MM.1S (cell line): Measurements from ENCODE around the gene OR4D2.
A peak's percentile ranks its signal among the peaks of the same experiment; 100 is the strongest.

Experiments used
- DNase-seq: peaks from one replicate; pipeline ENCODE4 v3.0.0-alpha.2; 2015
- H2AFZ ChIP-seq: fragments of 300-600 bp; sonication (generic); 2 replicates; pipeline ENCODE4 v1.6.0; 2016; ENCODE audit warnings: antibody characterized with exemption, low read length
- H3F3A ChIP-seq: fragments of 300-600 bp; sonication (generic); 2 replicates; pipeline ENCODE4 v1.6.1; 2016; ENCODE audit warnings: mild to moderate bottlenecking, antibody characterized with exemption, low read length, moderate library complexity, mixed read lengths; ENCODE audit not compliant: insufficient read depth
- H3K27ac ChIP-seq: fragments of 300-600 bp; sonication (generic); 2 replicates; pipeline ENCODE4 v1.5.1; 2016; ENCODE audit warnings: mild to moderate bottlenecking, low read length
- H3K27me3 ChIP-seq: fragments of 300-600 bp; sonication (generic); replicated peaks from 2 replicates; pipeline ENCODE4 v1.6.0; 2016; ENCODE audit warnings: low read length; ENCODE audit not compliant: insufficient read depth
- H3K36me3 ChIP-seq: fragments of 300-600 bp; sonication (generic); replicated peaks from 2 replicates; pipeline ENCODE4 v1.6.1; 2016; ENCODE audit warnings: mild to moderate bottlenecking, low read length, mixed read lengths; ENCODE audit not compliant: insufficient read depth
- H3K4me1 ChIP-seq: fragments of 300-600 bp; sonication (generic); 2 replicates; pipeline ENCODE4 v1.6.1; 2016; ENCODE audit warnings: low read length, mixed read lengths
- H3K4me2 ChIP-seq: fragments of 300-600 bp; sonication (generic); 2 replicates; pipeline ENCODE4 v1.6.0; 2016; ENCODE audit warnings: low read depth, low read length
- H3K4me3 ChIP-seq: fragments of 300-600 bp; sonication (generic); 2 replicates; pipeline ENCODE4 v1.5.1; 2016; ENCODE audit warnings: low read length, mixed read lengths
- H3K79me2 ChIP-seq: fragments of 300-600 bp; sonication (generic); 2 replicates; pipeline ENCODE4 v1.6.1; 2016; ENCODE audit warnings: mixed run types, low read length, mixed read lengths
- H3K9ac ChIP-seq: fragments of 300-600 bp; sonication (generic); 2 replicates; pipeline ENCODE4 v1.6.1; 2016; ENCODE audit warnings: low read length, mixed read lengths
- H3K9me2 ChIP-seq: fragments of 300-600 bp; sonication (generic); replicated peaks from 2 replicates; pipeline ENCODE4 v1.6.1; 2016; ENCODE audit warnings: mild to moderate bottlenecking, low read length, mixed read lengths; ENCODE audit not compliant: insufficient read depth
- H3K9me3 ChIP-seq: fragments of 300-600 bp; sonication (generic); replicated peaks from 2 replicates; pipeline ENCODE4 v1.6.1; 2016; ENCODE audit warnings: mild to moderate bottlenecking, low read length, mixed read lengths; ENCODE audit not compliant: insufficient read depth
- H4K20me1 ChIP-seq: fragments of 300-600 bp; sonication (generic); 2 replicates; pipeline ENCODE4 v1.6.1; 2016; ENCODE audit warnings: mild to moderate bottlenecking, low read length, moderate library complexity, mixed read lengths; ENCODE audit not compliant: insufficient read depth
- CTCF ChIP-seq: fragments of 300-600 bp; sonication (generic); IDR thresholded peaks from 2 replicates; pipeline ENCODE4 v1.5.1; 2016; ENCODE audit warnings: antibody characterized with exemption, low read length, mixed read lengths
- EZH2 ChIP-seq: fragments of 300-600 bp; sonication (generic); optimal IDR thresholded peaks from 2 replicates; pipeline ENCODE3; 2017; ENCODE audit warnings: low read depth, mild to moderate bottlenecking, antibody characterized with exemption, low read length, mixed read lengths
- EZH2phosphoT487 ChIP-seq: fragments of 300-600 bp; sonication (generic); IDR thresholded peaks from 2 replicates; pipeline ENCODE4 v1.6.1; 2018; ENCODE audit warnings: antibody characterized with exemption, low read length

Gene OR4D2

DNA sequence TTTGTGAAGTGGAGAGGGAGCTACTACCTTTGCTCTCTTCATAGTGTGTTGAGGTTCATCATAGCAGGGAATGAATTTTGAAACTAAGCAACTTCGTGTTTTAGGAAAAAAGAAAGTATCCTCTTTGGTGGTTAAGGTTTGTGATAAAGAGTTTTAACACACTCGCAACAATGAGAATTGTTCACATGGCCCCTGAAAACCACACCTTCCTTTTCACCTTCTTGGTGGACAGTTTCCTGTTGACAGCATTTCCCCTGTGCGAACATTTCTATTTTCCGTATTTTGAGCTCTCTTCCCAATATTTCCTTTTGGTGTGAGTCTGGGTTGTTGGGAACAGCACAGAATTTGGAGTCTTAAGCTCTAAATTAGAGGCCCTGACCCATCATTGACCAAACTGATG is 3.8 kb downstream of the OR4D2 start:
- Histone ChIP-seq H3K27me3 (peaks cover 36% of the 10 kb centered on the region), H3K9me2 (no peaks in the 10 kb centered on the region), H3K4me2 (no peak overlapping the region), H3K4me1 (no peaks in the 10 kb centered on the region), H2AFZ (no peak overlapping the region), H4K20me1 (no peaks in the 10 kb centered on the region), H3K36me3 (no peaks in the 10 kb centered on the region), H3K79me2 (no peaks in the 10 kb centered on the region), H3K27ac (no peak overlapping the region), H3K9ac (no peak overlapping the region), H3K9me3 (no peaks in the 10 kb centered on the region), H3F3A (no peaks in the 10 kb centered on the region), H3K4me3 (no peak overlapping the region)
- no peak for DNase-seq
- TF ChIP-seq EZH2 (no peak), EZH2phosphoT487 (no peak), CTCF (no peak)

DNA sequence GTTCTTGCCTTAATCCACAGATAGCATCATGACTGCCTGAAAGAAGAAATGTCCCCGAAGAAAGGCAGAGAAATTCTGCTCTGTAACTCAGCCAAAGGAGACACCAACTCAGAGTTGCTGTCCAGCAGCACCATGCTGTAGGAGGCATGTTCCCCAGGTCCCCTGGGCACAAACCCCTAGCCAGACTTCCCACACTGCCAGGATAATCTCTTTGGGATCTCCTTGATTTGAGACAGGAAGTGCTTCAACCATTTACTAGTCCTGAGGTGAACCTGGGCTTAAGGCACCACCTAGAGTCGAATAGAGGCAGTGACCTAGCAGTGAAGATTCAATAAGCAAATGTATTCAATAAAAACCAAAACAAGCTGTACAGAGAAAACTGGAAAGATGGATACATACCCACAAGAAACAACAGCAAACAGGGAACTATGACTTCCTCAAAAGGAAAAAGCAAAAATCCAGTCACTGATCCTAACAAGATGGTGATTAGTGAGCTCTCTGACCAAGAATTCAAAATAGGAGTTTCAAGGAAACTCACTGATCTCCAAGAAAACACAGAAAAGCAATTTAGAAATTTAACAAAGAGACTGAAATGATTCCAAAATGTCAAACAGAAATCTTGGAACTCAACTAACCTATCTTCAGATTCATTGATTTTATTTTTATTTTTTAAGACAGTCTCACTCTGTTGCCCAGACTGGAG is 5.7 kb downstream of the OR4D2 start:
- Histone ChIP-seq H3K9me2 (no peaks in the 10 kb centered on the region), H3K9ac (no peak overlapping the region), H3K4me3 (no peak overlapping the region), H2AFZ (no peak overlapping the region), H3K4me2 (no peak overlapping the region), H4K20me1 (no peaks in the 10 kb centered on the region), H3K27me3 (peaks cover 24% of the 10 kb centered on the region), H3K79me2 (no peaks in the 10 kb centered on the region), H3K27ac (no peak overlapping the region), H3K36me3 (no peaks in the 10 kb centered on the region), H3K4me1 (no peaks in the 10 kb centered on the region), H3F3A (no peaks in the 10 kb centered on the region), H3K9me3 (no peaks in the 10 kb centered on the region)
- peak; percentile 68 for TF ChIP-seq CTCF
- no peak for TF ChIP-seq EZH2
- TF ChIP-seq EZH2phosphoT487, result no peak
- peak; percentile 49 for DNase-seq

DNA sequence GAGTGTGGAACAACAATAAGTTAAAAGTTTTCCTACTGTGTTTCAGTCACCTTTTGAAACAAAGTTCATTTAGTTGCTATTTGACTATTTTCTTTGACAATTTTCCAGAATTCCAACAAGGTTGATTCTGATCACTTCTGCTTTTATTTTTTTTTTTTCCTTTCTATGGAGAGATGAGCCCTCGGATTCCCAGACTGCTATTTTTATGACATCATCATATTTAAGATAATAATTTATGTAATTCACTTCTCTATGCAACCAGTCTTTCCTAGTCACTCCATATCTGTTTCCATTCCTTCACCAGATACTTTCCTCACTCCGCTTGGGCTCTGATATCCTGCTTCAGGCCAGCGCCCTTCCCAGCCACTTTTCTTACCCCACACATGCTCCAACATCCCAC is 8.1 kb downstream of the OR4D2 start:
- Histone ChIP-seq H3K36me3 (no peaks in the 10 kb centered on the region), H3K9ac (no peak overlapping the region), H3F3A (no peaks in the 10 kb centered on the region), H3K9me3 (no peaks in the 10 kb centered on the region), H3K27me3 (peaks cover 16% of the 10 kb centered on the region; the same call in 1 of the 2 replicates), H3K9me2 (no peaks in the 10 kb centered on the region), H3K4me2 (no peak overlapping the region), H3K4me3 (no peak overlapping the region), H2AFZ (no peak overlapping the region), H3K4me1 (no peaks in the 10 kb centered on the region), H4K20me1 (no peaks in the 10 kb centered on the region), H3K27ac (no peak overlapping the region), H3K79me2 (no peaks in the 10 kb centered on the region)
- TF ChIP-seq EZH2phosphoT487 (no peak), CTCF (no peak), EZH2 (no peak)
- DNase-seq, result no peak
